PFSK-1 (cell line): ENCODE results near the gene BNC2.

Source experiments
- FOXP2 ChIP-seq: optimal IDR thresholded peaks from 2 replicates; pipeline ENCODE3; 2011; ENCODE audit warnings: borderline replicate concordance, control low read depth, inconsistent platforms; ENCODE audit not compliant: insufficient read depth; ENCODE audit errors: extremely low read length, extremely low read depth
- POLR2AphosphoS5 ChIP-seq: IDR thresholded peaks from 2 replicates; pipeline ENCODE4 v1.6.1; 2012; ENCODE audit warnings: low read depth, mild to moderate bottlenecking, control low read depth, low read length, moderate library complexity
- SIN3A ChIP-seq: IDR thresholded peaks from 2 replicates; pipeline ENCODE4 v1.6.1; 2012; ENCODE audit warnings: mild to moderate bottlenecking, low read length, moderate library complexity, borderline replicate concordance; ENCODE audit not compliant: insufficient read depth
- TAF1 ChIP-seq: IDR thresholded peaks from 2 replicates; pipeline ENCODE4 v1.6.1; 2012; ENCODE audit warnings: low read length, control low read depth, borderline replicate concordance; ENCODE audit not compliant: insufficient read depth
- TF ChIP-seq, protein P1 (sequence below), 2 experiments: IDR thresholded peaks; 2 replicates each; pipeline versions ENCODE4 v1.6.1 to v1.8.0; 2011 to 2012; ENCODE audit warnings: low read depth in 2 of 2, low read length in 2 of 2, control low read depth in 1 of 2, inconsistent platforms in 1 of 2, mild to moderate bottlenecking in 1 of 2, moderate library complexity in 1 of 2; ENCODE audit not compliant: insufficient read depth in 1 of 2

The BNC2 gene

DNA sequence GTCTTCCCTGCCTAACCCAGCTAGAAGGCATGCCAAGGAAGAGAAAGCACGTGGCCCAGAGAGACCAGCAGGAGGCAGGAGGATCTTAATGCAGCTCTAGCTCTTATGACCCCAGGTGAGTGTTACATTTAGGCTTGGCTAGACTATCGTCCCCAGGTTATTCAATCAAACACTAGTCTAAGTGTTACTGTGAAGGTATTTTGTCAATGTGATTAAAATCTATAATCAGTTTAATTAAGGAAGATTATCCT, 483.7 kb downstream of the BNC2 start:
- TF ChIP-seq, protein P1, sequence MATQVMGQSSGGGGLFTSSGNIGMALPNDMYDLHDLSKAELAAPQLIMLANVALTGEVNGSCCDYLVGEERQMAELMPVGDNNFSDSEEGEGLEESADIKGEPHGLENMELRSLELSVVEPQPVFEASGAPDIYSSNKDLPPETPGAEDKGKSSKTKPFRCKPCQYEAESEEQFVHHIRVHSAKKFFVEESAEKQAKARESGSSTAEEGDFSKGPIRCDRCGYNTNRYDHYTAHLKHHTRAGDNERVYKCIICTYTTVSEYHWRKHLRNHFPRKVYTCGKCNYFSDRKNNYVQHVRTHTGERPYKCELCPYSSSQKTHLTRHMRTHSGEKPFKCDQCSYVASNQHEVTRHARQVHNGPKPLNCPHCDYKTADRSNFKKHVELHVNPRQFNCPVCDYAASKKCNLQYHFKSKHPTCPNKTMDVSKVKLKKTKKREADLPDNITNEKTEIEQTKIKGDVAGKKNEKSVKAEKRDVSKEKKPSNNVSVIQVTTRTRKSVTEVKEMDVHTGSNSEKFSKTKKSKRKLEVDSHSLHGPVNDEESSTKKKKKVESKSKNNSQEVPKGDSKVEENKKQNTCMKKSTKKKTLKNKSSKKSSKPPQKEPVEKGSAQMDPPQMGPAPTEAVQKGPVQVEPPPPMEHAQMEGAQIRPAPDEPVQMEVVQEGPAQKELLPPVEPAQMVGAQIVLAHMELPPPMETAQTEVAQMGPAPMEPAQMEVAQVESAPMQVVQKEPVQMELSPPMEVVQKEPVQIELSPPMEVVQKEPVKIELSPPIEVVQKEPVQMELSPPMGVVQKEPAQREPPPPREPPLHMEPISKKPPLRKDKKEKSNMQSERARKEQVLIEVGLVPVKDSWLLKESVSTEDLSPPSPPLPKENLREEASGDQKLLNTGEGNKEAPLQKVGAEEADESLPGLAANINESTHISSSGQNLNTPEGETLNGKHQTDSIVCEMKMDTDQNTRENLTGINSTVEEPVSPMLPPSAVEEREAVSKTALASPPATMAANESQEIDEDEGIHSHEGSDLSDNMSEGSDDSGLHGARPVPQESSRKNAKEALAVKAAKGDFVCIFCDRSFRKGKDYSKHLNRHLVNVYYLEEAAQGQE (IDR thresholded peaks at IDR 0.05; ENCODE audit: insufficient read depth in 1 of 2, low read depth in 2 of 2, low read length in 2 of 2), result no peak
- TF ChIP-seq FOXP2 (no peak), TAF1 (no peak), POLR2AphosphoS5 (no peak)

- TF ChIP-seq FOXP2 (no peak), SIN3A (no peak), TAF1 (no peak), POLR2AphosphoS5 (no peak)
- TF ChIP-seq, protein P1 (IDR thresholded peaks at IDR 0.05; ENCODE audit: insufficient read depth in 1 of 2, low read depth in 2 of 2, low read length in 2 of 2), result no peak
These were observed 484.3 kb downstream of the BNC2 start for GRCh38 chr9:16386007-16386826.

DNA sequence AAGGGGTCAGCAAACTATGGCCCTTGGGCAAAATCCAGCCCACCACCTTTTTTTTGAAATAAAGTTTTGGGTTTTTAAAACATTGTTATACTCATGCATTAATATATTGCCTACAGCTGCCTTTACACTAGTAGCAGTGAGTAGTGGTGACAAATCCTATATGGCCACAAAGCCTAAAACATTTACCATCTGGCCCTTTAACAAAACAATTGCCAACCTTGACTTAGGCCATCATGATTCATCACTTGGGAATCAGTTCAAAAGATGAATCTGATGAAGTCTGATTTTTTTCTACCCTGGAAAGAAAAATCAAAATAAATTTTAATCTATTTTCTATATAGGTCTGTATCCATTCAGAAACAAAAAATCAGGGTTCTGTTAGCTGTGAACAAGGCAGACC, 484.9 kb downstream of the BNC2 start:
- TF ChIP-seq, protein P1 (IDR thresholded peaks at IDR 0.05; ENCODE audit: insufficient read depth in 1 of 2, low read depth in 2 of 2, low read length in 2 of 2), result no peak
- no peak for TF ChIP-seq POLR2AphosphoS5
- no peak for TF ChIP-seq SIN3A
- no peak for TF ChIP-seq TAF1
- no peak for TF ChIP-seq FOXP2

DNA sequence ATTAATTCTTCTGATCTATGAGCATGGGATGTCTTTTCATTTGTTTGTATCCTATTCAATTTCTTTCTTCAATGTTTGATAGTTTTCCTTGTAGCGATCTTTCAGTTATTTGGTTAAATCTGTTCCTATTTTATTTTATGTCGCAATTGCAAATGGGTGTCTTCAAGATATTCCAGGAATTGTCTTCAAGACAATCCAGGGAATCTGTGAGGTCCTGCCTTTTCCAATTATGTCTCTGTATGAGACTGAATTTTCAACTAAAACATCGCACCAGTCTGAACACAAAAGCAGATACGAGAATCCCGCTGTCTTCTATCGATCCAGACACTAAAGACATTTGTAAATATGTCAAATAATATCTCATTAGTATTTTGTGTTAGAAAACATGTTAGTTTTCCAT, 485.5 kb downstream of the BNC2 start:
- TF ChIP-seq POLR2AphosphoS5 (no peak), TAF1 (no peak), FOXP2 (no peak), SIN3A (no peak)
- TF ChIP-seq, protein P1 (IDR thresholded peaks at IDR 0.05; ENCODE audit: insufficient read depth in 1 of 2, low read depth in 2 of 2, low read length in 2 of 2), result no peak

- TF ChIP-seq SIN3A, result no peak
These were observed 493.2 kb downstream of the BNC2 start for GRCh38 chr9:16377311-16377710.
